ENCODE results near the gene PHLDB1.

GRCh38 chr11:118688851-118689502 lies 81.6 kb downstream of the PHLDB1 start:
- TF ChIP-seq CTCF (conservative IDR thresholded peaks at IDR 0.05) (no peak), EZH2 (IDR thresholded peaks at IDR 0.05; ENCODE audit: low read depth) (no peak)

Data from PC-9 (cell line).